AG04450 (cell line): ENCODE results near the gene MAPK8IP1. TPM values are rescaled to one million over a fixed set of nuclear protein-coding genes. Genes with fewer than 3 reads are reported as not detected.

Experiments used
- CTCF ChIA-PET: fragments of 300-600, 350-600 bp; formaldehyde crosslinking; extraction: SDS; loops from one replicate; lab custom pipeline; 2022; ENCODE audit warnings: antibody characterized with exemption, inconsistent platforms; lab: Charles Lee
- POLR2A ChIA-PET: fragments of 350-600 bp; formaldehyde crosslinking; extraction: SDS; loops from one replicate; lab custom pipeline; 2021; ENCODE audit warnings: antibody characterized with exemption, inconsistent platforms; lab: Yijun Ruan, JAX
- DNase-seq: peaks from one replicate; pipeline ENCODE4 v3.0.0-alpha.2; 2011; ENCODE audit warnings: low read depth, low spot score
- H3K27ac ChIP-seq: one replicate; pipeline ENCODE4 v1.5.1; 2012; ENCODE audit warnings: low read depth, low read length, control low read depth
- H3K27me3 ChIP-seq: one replicate; pipeline ENCODE4 v1.6.0; 2012; ENCODE audit warnings: low read length; ENCODE audit not compliant: control insufficient read depth, insufficient read depth
- H3K4me3 ChIP-seq: 2 replicates; pipeline ENCODE4 v1.5.1; 2011; ENCODE audit warnings: mild to moderate bottlenecking, low read depth, low read length, control low read depth
- H3K9me3 ChIP-seq: 2 replicates; pipeline ENCODE4 v1.5.1; 2012; ENCODE audit warnings: low read length; ENCODE audit not compliant: control insufficient read depth, insufficient read depth
- polyA plus RNA-seq: library from polyadenylated mRNA; depleted of rRNA; stranded (reverse); fragments of >200 nt; gene quantifications from 2 replicates; pipeline ENCODE4 v1.2.3, GENCODE V29; 2011
- TF ChIP-seq, protein P1 (sequence below): IDR thresholded peaks from 2 replicates; pipeline ENCODE4 v1.5.1; 2011; ENCODE audit warnings: low read depth, low read length, control low read depth, inconsistent platforms

The MAPK8IP1 gene
- polyA plus RNA-seq, 1 experiment, result 5.6 TPM

DNA sequence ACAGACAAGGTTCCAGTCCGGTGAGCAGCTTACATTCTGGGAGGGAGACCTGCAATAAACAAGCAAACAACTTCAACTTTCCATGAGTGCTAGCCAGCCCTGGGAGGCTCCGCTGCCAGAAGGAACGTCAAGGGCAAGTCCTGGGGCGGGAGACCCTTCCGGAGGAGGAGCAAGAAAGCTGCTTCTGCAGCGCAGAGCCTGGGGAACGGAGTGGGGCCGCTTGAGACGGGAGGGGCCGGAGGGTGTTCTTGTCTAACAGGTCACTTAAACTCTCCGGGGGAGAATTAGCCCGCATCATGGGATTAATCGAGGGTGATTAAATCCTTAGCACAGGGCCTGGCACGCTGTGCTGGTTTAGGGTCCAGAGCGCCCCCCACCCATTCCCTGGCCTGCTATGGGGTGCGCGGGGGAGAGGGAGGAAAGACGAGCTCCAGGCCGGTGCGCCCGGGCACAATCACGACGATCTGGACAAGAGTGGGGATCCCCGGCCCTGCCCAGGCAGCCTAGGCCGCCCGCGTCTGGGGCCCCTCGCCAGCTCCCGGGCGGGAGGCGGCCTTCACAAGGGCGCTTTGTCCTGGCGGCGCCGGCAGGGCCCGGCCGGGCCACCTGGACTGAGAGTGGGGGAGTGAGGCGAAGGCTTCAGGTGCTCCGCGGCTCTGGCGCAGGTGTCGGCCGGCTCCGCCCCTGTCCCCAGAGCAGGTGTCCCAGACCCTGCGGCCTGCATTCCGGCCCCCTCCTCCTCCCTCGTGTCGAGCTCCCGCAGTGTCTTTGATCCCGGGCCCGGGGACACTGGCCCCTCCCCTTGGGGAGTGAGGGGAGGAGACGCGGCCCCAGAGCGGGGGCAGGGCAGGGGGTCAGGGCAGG lies 36.3 kb downstream of the MAPK8IP1 start:
- DNase-seq, result no peak
- H3K4me3 ChIP-seq, result no peak overlapping the region
- peaks cover 50% of the 10 kb centered on the region for H3K27me3 ChIP-seq
- TF ChIP-seq, protein P1, sequence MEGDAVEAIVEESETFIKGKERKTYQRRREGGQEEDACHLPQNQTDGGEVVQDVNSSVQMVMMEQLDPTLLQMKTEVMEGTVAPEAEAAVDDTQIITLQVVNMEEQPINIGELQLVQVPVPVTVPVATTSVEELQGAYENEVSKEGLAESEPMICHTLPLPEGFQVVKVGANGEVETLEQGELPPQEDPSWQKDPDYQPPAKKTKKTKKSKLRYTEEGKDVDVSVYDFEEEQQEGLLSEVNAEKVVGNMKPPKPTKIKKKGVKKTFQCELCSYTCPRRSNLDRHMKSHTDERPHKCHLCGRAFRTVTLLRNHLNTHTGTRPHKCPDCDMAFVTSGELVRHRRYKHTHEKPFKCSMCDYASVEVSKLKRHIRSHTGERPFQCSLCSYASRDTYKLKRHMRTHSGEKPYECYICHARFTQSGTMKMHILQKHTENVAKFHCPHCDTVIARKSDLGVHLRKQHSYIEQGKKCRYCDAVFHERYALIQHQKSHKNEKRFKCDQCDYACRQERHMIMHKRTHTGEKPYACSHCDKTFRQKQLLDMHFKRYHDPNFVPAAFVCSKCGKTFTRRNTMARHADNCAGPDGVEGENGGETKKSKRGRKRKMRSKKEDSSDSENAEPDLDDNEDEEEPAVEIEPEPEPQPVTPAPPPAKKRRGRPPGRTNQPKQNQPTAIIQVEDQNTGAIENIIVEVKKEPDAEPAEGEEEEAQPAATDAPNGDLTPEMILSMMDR, result no peak
- CTCF ChIA-PET, result no interaction called here
- H3K27ac ChIP-seq, result no peak overlapping the region
- POLR2A ChIA-PET, result no interaction called here
- H3K9me3 ChIP-seq, result peaks cover 8% of the 10 kb centered on the region; the same call in 1 of the 2 replicates

DNA sequence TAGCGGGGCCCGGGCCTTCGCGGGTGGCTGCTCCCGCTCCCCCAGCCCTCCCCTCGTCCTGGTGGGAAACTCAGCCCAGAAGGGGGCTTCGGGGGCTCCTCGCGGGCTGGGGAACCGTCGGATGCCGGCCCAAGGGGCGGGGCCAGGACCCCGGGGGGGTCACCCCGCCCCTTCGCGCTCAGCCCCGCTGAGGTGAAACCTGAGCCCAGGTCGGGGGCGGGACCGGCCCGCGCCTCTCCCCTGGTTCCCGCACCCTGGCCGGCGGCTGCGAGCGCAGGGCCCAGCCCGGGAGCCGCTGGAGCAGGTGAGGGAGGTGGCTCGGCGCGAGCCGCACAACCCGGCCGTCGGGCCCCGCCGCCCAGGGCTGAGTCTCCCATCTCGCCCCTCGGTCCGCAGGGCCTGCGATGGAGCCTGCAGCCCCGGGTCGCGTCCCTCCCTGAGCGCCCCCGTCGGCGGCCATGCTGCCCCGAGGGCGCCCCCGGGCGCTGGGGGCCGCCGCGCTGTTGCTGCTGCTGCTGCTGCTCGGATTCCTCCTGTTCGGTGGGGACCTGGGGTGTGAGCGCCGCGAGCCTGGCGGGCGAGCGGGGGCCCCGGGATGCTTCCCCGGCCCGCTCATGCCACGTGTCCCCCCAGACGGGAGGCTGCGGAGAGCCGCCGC lies 37.1 kb downstream of the MAPK8IP1 start, which contains the start of gene LARGE2:
TSS of gene LARGE2 (plus strand) at position 232 of the 658 bp plus-strand sequence. CDS start at position 459, 227 bp downstream.
- DNase-seq, result no peak
- TF ChIP-seq, protein P1, result no peak
- ChIA-PET POLR2A (no interaction called here), CTCF (interaction anchor here (0.5 to 0.8 kb wide), 2 partner anchors 84 to 96 kb away, joined by 3 to 5 read pairs; no protein-coding TSS in a partner anchor)
- Histone ChIP-seq H3K4me3 (no peak within 1 kb of the TSS), H3K27me3 (peaks cover 51% of the 10 kb centered on the region), H3K27ac (no peak within 1 kb of the TSS), H3K9me3 (peaks cover 4% of the 10 kb centered on the region; the same call in 1 of the 2 replicates)

DNA sequence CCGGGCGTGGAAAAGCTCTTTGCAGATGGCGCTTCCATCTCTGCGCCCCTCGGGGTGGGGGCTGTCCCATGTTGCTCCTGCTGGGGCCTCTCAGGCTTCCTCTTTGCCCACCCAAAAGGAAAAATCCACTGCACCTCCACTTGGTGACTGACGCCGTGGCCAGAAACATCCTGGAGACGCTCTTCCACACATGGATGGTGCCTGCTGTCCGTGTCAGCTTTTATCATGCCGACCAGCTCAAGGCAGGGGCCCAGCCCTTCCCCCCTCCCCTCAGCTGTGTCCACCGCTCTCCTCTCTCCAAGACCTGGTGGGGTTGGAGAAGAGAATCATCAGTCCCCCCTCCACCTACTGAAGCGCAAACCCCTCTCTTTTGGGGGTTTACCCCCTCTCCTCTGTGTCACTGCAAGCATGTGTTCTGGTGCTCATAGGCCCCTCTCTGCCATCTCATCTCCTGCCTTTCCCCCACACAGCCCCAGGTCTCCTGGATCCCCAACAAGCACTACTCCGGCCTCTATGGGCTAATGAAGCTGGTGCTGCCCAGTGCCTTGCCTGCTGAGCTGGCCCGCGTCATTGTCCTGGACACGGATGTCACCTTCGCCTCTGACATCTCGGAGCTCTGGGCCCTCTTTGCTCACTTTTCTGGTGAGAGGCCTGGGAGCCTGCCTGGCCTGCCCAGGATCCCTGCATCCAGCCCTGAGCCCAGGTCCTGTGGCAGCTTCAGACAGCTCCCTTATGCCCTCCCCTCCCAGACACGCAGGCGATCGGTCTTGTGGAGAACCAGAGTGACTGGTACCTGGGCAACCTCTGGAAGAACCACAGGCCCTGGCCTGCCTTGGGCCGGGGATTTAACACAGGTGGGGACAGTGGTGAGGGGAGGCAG lies 38.8 kb downstream of the MAPK8IP1 start:
- CTCF ChIA-PET, result interaction anchor here (1.4 kb wide), 1 partner anchor 41 kb away, joined by 3 read pairs; no protein-coding TSS in a partner anchor
- H3K27me3 ChIP-seq, result peaks cover 51% of the 10 kb centered on the region
- DNase-seq, result no peak

DNA sequence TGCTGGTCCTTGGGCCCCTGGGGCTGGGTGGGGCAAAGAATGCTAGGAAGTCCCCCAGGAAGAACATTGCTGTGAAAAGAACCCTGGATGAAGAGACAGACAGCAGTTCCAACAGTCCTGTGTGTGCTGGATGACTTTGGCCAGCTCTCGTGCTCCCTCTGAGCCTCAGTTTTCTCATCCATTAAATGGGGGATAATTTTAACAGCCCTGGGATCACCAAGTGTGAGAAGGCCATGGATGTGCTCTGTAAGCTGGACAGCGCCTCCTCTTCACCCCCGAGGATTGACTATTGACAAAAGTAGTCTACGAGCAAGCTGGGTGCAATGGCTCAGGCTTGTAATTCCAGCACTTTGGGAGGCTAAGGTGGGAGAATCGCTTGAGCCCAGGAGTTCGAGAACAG lies 39.5 kb downstream of the MAPK8IP1 start:
- ChIA-PET CTCF (interaction anchor here (1.4 kb wide), 1 partner anchor 40 kb away, joined by 3 read pairs; no protein-coding TSS in a partner anchor), POLR2A (no interaction called here)
- peaks cover 51% of the 10 kb centered on the region for H3K27me3 ChIP-seq
- DNase-seq, result no peak
- no peak overlapping the region for H3K27ac ChIP-seq
- peaks cover 3% of the 10 kb centered on the region; the same call in 1 of the 2 replicates for H3K9me3 ChIP-seq
- H3K4me3 ChIP-seq, result no peak overlapping the region
- TF ChIP-seq, protein P1, result no peak

More for the DNA sequence above, 38.8 kb downstream of the MAPK8IP1 start:
- no peak overlapping the region for H3K4me3 ChIP-seq
- peaks cover 3% of the 10 kb centered on the region; the same call in 1 of the 2 replicates for H3K9me3 ChIP-seq
- POLR2A ChIA-PET, result no interaction called here
- TF ChIP-seq, protein P1, result no peak
- no peak overlapping the region for H3K27ac ChIP-seq
